ENCODE results near the gene ZXDC. TPM values are rescaled to one million over a fixed set of nuclear protein-coding genes. Genes with fewer than 3 reads are reported as not detected.

Gene ZXDC
- total RNA-seq, 1 experiment from 2014 or later = 28.3 TPM

DNA sequence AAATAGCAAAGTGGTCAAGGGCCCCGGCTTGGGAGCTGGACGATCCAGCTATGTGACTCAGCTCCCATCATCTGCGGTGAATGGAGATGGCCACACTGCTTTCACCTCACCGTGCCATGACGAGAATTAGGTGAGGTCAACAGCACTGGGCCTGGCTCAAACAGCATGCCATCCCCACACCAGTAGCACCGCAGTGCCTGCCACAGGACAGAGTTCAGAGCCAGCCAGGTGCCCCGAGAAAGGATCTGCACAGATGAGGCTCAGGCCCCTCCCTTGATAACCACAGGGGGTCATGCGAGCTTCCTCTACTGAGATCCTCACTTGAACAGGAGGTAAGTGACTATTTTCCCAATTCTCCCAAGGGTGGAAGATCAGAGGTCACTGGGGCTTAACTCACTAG lies 29.4 kb downstream of the ZXDC start:
- Mint-ChIP-seq H3K9me3 (no peaks in the 10 kb centered on the region), H3K27me3 (ENCODE audit: low read depth) (no peaks in the 10 kb centered on the region; the same call in 1 of the 2 replicates)
- no CpG with 5 or more reads among the region's 8 CpGs for WGBS (ENCODE audit: extremely low coverage, insufficient read length, low lambda C conversion rate)

More for the DNA sequence above, 29.4 kb downstream of the ZXDC start:
- H2BK12ac ChIP-seq (ENCODE audit: insufficient read length, low read depth, low read length) = no peak overlapping the region
- H3K79me2 ChIP-seq (ENCODE audit: insufficient read depth, low read length) = no peaks in the 10 kb centered on the region
- Mint-ChIP-seq H3K27ac (no peak overlapping the region), H3K4me3 (no peak overlapping the region), H3K4me1 (peaks cover 18 to 21% of the 10 kb centered on the region in 2 experiments), H3K36me3 (ENCODE audit: insufficient read depth in 1 of 3, low read depth in 3 of 3) (peaks cover 2 to 14% (median 5%) of the 10 kb centered on the region in 3 experiments)
- no peak overlapping the region for H2BK120ac ChIP-seq (ENCODE audit: low read depth, low read length, poor library complexity, severe bottlenecking)
- no peak overlapping the region for H3K23ac ChIP-seq (ENCODE audit: insufficient read length, low read depth, low read length)
- no peak overlapping the region for H2BK5ac ChIP-seq (ENCODE audit: insufficient read length, low read length)
- no peaks in the 10 kb centered on the region for H3K23me2 ChIP-seq (ENCODE audit: insufficient read length, low read depth, low read length, poor library complexity, severe bottlenecking)
- no peak overlapping the region for H2AFZ ChIP-seq (ENCODE audit: low read length)
- H3K9me3 ChIP-seq (ENCODE audit: control insufficient read depth, low read depth, low read length) = no peaks in the 10 kb centered on the region
- H3K9ac ChIP-seq (ENCODE audit: extremely low read depth, insufficient read length, low read length) = no peak overlapping the region
- no peak overlapping the region for H3K27ac ChIP-seq (ENCODE audit: insufficient read length, low read depth, low read length)
- no peaks in the 10 kb centered on the region for H4K20me1 ChIP-seq (ENCODE audit: control insufficient read depth, insufficient read depth, insufficient read length)
- no peak overlapping the region for H3K14ac ChIP-seq (ENCODE audit: insufficient read depth, low read length)
- DNase-seq = no peak
- H3K4me2 ChIP-seq (ENCODE audit: insufficient read depth, insufficient read length, low read length) = no peak overlapping the region
- H3K18ac ChIP-seq (ENCODE audit: insufficient read length, low read depth, low read length) = no peak overlapping the region
- H2AK5ac ChIP-seq (ENCODE audit: insufficient read length, low read length) = no peak overlapping the region
- no peak overlapping the region for H2BK20ac ChIP-seq (ENCODE audit: low read depth, low read length, poor library complexity, severe bottlenecking)
- H3K27me3 ChIP-seq (ENCODE audit: insufficient read depth, low read length) = no peaks in the 10 kb centered on the region
- no peak overlapping the region for H3K56ac ChIP-seq (ENCODE audit: insufficient read length, low read depth, low read length)
- H3K79me1 ChIP-seq (ENCODE audit: insufficient read depth, low read depth, low read length, poor library complexity, severe bottlenecking) = no peaks in the 10 kb centered on the region
- no peak overlapping the region for H4K8ac ChIP-seq (replicated peaks; ENCODE audit: insufficient read length, low read depth, low read length)
- H3K4ac ChIP-seq (ENCODE audit: low read depth, low read length) = no peak overlapping the region
- H3T11ph ChIP-seq (ENCODE audit: low read length) = no peak overlapping the region
- no peaks in the 10 kb centered on the region for H3K4me1 ChIP-seq (ENCODE audit: insufficient read depth, low read length)
- TF ChIP-seq, protein P1, sequence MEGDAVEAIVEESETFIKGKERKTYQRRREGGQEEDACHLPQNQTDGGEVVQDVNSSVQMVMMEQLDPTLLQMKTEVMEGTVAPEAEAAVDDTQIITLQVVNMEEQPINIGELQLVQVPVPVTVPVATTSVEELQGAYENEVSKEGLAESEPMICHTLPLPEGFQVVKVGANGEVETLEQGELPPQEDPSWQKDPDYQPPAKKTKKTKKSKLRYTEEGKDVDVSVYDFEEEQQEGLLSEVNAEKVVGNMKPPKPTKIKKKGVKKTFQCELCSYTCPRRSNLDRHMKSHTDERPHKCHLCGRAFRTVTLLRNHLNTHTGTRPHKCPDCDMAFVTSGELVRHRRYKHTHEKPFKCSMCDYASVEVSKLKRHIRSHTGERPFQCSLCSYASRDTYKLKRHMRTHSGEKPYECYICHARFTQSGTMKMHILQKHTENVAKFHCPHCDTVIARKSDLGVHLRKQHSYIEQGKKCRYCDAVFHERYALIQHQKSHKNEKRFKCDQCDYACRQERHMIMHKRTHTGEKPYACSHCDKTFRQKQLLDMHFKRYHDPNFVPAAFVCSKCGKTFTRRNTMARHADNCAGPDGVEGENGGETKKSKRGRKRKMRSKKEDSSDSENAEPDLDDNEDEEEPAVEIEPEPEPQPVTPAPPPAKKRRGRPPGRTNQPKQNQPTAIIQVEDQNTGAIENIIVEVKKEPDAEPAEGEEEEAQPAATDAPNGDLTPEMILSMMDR (conservative IDR thresholded peaks at IDR 0.05) = no peak
- H4K91ac ChIP-seq (ENCODE audit: insufficient read length, low read depth, low read length) = no peak overlapping the region
- no peak overlapping the region for H2BK15ac ChIP-seq (ENCODE audit: low read depth, low read length)
- H4K5ac ChIP-seq (ENCODE audit: insufficient read length, low read depth, low read length) = no peak overlapping the region
